CD4-positive, alpha-beta T cell treated with Interleukin-15 for 4 hours (primary cell): ENCODE data around the gene SOCS3.
"Not testable (repeated sequence)": the region's sequence is repeated elsewhere in the genome, so short reads cannot be mapped to it uniquely, and the experiment has no call there.

ENCODE experiments used
- DNase-seq: peaks from one replicate; pipeline ENCODE4 v3.0.0-alpha.2; 2020; ENCODE audit warnings: low spot score

Gene SOCS3

GRCh38 chr17:78348055-78348770 lies 11.7 kb downstream of the SOCS3 start:
- no peak for DNase-seq

GRCh38 chr17:78347453-78347852 lies 12.4 kb downstream of the SOCS3 start:
- no peak for DNase-seq

- DNase-seq: no peak
Observed at GRCh38 chr17:78346605-78347250, 13.1 kb downstream of the SOCS3 start.

DNA sequence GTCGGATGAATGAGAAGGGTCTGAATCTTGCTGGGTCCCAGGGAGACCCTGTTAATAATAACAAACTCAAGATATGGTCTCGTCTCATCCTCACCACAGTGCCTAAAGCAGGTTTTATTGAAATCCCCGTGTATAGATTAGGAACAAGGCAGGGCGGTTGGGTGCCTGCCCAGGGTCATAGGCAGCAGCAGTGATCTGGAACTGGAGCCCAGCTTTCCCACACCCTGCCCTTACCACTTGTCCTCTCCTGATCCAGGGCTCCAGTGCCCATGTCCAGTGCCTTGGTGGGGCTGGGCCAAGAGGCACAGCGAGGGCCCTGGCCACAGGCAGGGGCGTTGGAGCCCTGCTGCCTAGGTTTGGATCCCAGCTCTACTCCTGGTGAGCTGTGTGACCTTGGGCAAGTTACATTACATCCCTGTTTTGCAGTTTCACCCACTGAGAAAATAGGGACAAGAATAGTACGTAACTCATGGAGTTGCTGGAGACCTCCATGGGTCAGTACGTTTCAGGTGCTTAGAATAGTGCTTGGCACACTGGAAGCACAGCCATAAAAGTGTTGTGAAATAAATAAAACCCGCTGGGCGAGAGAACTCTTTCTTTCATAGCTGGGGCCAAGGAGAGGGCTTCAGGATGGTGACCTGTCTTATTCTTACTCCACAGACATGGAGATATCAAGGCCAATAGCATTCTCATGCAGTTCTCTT lies 13.9 kb downstream of the SOCS3 start:
- DNase-seq: no peak

GRCh38 chr17:78345172-78345571 lies 14.7 kb downstream of the SOCS3 start:
- no peak for DNase-seq

DNA sequence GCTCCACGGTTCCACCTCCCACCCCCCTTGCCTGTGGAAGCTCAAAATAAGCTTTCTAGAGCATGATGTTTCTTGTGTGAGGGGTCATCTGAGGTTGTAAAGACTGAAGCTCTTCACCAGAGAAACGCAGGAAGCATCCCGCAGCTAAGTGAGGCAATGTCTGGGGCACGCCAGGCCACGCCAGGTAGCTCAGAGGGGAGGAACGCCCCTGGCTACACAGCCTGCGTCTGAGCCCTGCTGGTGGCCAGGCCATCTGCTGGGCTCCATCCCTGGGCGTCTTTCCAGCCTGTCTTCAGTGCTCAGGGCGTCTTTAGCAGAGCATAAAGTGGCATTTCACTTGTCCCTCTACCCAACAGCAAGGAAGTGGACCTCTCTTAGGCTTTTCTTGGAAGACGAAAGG lies 15.2 kb downstream of the SOCS3 start:
- no peak for DNase-seq

- peak; percentile 77 for DNase-seq
Observed at GRCh38 chr17:78343543-78344201, 16.2 kb downstream of the SOCS3 start.

DNA sequence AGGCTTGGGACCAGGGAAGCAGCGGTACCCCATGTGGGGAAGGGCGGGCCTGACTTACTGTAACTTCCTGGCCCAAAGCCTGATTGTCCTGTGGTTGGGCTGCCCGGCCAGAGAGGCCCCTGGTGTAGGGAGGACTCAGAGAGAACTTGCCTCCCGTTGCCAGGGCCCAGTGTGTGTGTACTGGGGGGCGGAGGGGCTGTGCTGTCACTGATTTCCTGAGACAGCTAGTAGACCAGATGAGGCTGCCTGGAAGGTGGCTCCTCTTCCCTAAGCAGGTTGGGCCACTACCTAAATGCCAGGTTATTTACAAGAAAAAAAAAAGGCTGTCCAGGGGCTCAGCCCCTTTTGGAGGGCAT lies 16.7 kb downstream of the SOCS3 start:
- DNase-seq: no peak

- DNase-seq: no peak
Observed at GRCh38 chr17:78342449-78343186, 17.3 kb downstream of the SOCS3 start.

DNA sequence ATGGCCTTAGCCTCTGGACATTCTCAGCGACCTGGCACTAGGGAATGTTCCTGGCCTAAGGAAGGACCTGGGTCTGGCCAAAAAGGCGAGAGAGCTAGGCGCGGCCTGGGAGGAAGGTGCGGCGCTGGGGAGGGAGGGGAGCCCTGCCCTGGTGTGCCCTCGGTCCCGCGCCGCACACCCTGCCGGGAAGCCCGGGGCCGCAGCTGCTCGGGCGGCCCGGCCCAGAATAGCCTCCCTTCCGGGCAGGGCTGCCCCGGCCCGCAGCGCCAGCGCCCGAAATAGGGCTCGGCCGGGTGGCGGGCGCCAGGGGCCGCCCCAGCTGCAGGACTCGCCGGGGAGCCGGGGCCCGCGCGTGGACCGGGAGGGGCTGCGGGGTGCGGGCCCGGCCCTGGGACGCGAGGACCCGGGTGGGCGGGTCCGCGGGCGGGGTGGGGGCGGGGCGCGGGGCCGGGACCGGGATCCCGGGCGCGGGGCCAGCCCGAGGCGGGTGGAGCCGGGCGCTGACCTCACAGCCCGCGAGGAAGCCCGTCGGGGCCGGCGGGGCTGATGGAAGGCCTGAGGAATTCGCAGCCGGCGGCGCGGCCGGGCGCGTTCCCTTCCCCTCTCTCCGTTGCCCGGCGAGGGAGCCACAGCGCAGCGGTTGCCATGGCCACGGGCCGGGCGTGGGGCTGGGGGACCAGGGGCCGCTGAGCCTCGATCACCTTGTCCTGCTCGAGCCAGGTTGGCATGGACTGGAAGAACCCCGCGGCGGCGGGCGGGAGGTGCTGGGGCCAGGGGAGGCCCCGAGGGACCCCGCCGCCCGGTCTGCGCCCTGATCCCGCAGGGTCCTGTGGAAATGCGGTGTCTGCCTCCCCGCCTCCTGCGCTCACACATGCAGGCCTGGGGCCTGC lies 18.1 kb downstream of the SOCS3 start:
- no peak for DNase-seq

DNA sequence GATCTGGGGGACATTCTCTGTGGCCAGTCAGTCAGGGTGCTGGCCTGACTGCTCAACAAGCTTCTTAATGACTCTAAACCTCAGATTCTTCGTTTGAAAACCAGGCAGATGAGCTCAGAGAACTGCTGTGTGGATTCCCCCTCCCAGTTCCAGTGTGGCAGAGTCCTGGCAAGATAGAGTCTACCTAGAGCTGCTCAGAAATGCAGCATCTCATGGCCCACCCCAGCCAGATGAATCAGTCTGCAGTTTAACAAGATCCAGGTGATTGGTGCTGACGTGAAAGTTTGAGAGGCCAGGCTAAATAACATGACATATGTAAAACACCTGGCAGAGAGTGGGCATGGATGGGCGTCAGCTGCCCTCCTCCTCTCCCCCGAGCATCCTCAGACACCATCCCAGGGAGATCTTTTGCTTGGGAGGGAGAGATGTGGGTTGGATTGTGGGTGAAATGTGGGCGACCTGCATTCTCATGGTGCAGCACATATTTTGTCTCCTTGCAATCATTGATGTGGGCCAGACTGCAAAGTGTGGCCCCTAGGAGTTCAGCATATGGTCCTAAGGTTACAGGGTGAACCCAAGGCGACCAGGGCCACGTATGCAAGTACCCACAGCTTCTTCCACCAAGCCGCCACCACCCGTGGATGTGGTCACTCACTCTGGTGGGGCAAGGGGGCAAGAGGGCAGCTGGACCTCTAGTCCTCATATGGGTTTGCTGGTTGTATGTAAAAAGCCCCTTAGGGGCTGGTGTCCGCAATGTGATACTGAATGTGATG lies 19.5 kb downstream of the SOCS3 start:
- DNase-seq: no peak

GRCh38 chr17:78338486-78339259 lies 21.2 kb downstream of the SOCS3 start:
- DNase-seq: peak; percentile 67

- DNase-seq: no peak
Observed at GRCh38 chr17:78337244-78338109, 22.4 kb downstream of the SOCS3 start.

DNA sequence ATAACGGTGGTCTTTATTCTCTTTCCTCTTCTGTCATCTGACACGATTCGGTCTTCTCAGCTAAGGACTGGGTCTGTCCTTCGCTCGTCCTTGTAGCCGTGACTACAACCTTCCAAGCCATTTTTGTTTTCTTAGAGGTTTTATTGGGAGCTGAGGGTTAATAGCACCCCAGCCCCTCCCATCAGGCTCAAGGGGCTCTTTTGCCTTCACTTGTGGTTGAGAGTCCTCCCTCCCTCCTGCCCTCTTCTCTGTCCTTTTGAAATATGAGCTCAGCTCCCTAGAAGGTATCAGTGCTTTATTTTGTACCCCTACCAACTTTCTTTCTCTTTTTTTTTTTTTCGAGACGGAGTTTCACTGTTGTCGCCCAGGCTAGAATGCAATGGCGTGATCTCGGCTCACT lies 24.7 kb downstream of the SOCS3 start:
- DNase-seq: no peak

- DNase-seq: peak; percentile 34
Observed at GRCh38 chr17:78332991-78333390, 26.9 kb downstream of the SOCS3 start.

DNA sequence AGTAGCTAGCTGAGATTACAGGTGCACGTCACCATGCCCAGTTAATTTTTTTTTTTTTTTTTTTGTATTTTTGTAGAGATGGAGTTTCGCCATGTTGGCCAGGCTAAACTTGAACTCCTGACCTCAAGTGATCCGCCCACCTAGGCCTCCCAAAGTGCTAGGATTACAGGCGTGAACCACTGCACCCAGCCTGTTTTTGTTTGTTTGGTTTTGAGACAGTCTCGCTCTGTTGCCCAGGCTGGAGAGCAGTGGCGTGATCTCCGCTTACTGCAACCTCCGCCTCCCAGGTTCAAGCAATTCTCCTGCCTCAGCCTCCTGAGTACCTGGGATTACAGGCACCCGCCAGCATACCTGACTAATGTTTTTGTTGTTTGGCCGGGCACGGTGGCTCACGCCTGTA lies 28.5 kb downstream of the SOCS3 start:
- not testable (repeated sequence) for DNase-seq

GRCh38 chr17:78330570-78331224 lies 29.2 kb downstream of the SOCS3 start:
- no peak for DNase-seq
